HEK293 (cell line): ENCODE results near the gene RPS6KA5.
"Not testable (repeated sequence)": the region's sequence is repeated elsewhere in the genome, so short reads cannot be mapped to it uniquely, and the experiment has no call there.

Source experiments
- CTCF ChIA-PET: fragments of 350-600 bp; formaldehyde crosslinking; extraction: SDS; loops from one replicate; lab custom pipeline; 2021; ENCODE audit warnings: antibody characterized with exemption; lab: Yijun Ruan, JAX
- POLR2A ChIA-PET: fragments of 300-600 bp; formaldehyde crosslinking; extraction: SDS; loops from one replicate; lab custom pipeline; 2020; ENCODE audit warnings: antibody characterized with exemption, inconsistent platforms; lab: Yijun Ruan, JAX
- H3K27ac ChIP-seq: fragments of 200-500 bp; sonication (Bioruptor generic); 2 replicates; pipeline ENCODE4 v1.5.1; 2014; ENCODE audit warnings: low read depth, low read length, control low read depth, inconsistent platforms; ENCODE audit errors: extremely low read depth
- H3K36me3 ChIP-seq, 2 experiments: fragments of 200-500 bp in 1 of 2; sonication (Bioruptor generic) in 1 of 2; 1 replicate in 1 of 2; 2 replicates in 1 of 2; pipeline ENCODE4 v1.5.1; 2014 to 2017; ENCODE audit warnings: inconsistent platforms in 2 of 2, low read length in 2 of 2; ENCODE audit not compliant: control insufficient read depth in 2 of 2, insufficient read depth in 1 of 2
- H3K4me1 ChIP-seq: fragments of 200-500 bp; sonication (Bioruptor generic); 2 replicates; pipeline ENCODE4 v1.5.1; 2014; ENCODE audit warnings: mild to moderate bottlenecking, low read length, inconsistent platforms; ENCODE audit not compliant: control insufficient read depth, insufficient read depth
- H3K4me3 ChIP-seq: 2 replicates; pipeline ENCODE4 v1.5.1; 2011; ENCODE audit warnings: low read depth, mild to moderate bottlenecking, control low read depth, low read length, moderate library complexity
- H3K9me3 ChIP-seq: fragments of 200-500 bp; sonication (Bioruptor generic); 2 replicates; pipeline ENCODE4 v1.5.1; 2014; ENCODE audit warnings: low read depth, low read length, inconsistent platforms; ENCODE audit not compliant: control insufficient read depth, insufficient read depth
- GLI2 ChIP-seq: fragments of 450-650 bp; formaldehyde crosslinking; IDR thresholded peaks from 2 replicates; pipeline ENCODE4; 2017; ENCODE audit warnings: missing biosample characterization, missing genetic modification characterization, low read depth, borderline replicate concordance
- HIC1 ChIP-seq: fragments of 450-650 bp; formaldehyde crosslinking; IDR thresholded peaks from 2 replicates; pipeline ENCODE4 v1.5.1; 2016; ENCODE audit warnings: missing biosample characterization, missing genetic modification characterization
- KLF1 ChIP-seq: fragments of 450-650 bp; formaldehyde crosslinking; IDR thresholded peaks from 2 replicates; pipeline ENCODE4 v1.5.1; 2016; ENCODE audit warnings: missing biosample characterization, missing genetic modification characterization
- KLF10 ChIP-seq: fragments of 450-650 bp; IDR thresholded peaks from 2 replicates; pipeline ENCODE4 v1.5.1; 2018; ENCODE audit warnings: missing biosample characterization, mild to moderate bottlenecking, missing genetic modification characterization
- MEIS1 ChIP-seq: sonication (generic); formaldehyde crosslinking; IDR thresholded peaks from 2 replicates; pipeline ENCODE4 v1.8.1; 2022; ENCODE audit warnings: missing genetic modification reagents, mild to moderate bottlenecking, borderline replicate concordance
- RBAK ChIP-seq: fragments of 450-650 bp; formaldehyde crosslinking; IDR thresholded peaks from 2 replicates; pipeline ENCODE4 v1.5.1; 2016; ENCODE audit warnings: missing biosample characterization, missing genetic modification characterization
- ZBTB17 ChIP-seq: fragments of 450-650 bp; formaldehyde crosslinking; IDR thresholded peaks from 2 replicates; pipeline ENCODE4 v1.5.1; 2016; ENCODE audit warnings: missing biosample characterization, missing genetic modification characterization
- ZNF112 ChIP-seq: fragments of 450-650 bp; formaldehyde crosslinking; IDR thresholded peaks from 2 replicates; pipeline ENCODE4 v1.5.0; 2017; ENCODE audit warnings: missing biosample characterization, missing genetic modification characterization
- ZNF132 ChIP-seq: fragments of 450-650 bp; formaldehyde crosslinking; IDR thresholded peaks from 2 replicates; pipeline ENCODE4 v1.5.1; 2017; ENCODE audit warnings: missing biosample characterization, missing genetic modification characterization, borderline replicate concordance
- ZNF133 ChIP-seq: fragments of 450-650 bp; formaldehyde crosslinking; IDR thresholded peaks from 2 replicates; pipeline ENCODE4 v1.5.1; 2016; ENCODE audit warnings: missing biosample characterization, missing genetic modification characterization
- ZNF157 ChIP-seq: fragments of 450-650 bp; formaldehyde crosslinking; IDR thresholded peaks from 2 replicates; pipeline ENCODE4 v1.5.1; 2016; ENCODE audit warnings: missing biosample characterization, missing genetic modification characterization
- ZNF18 ChIP-seq: fragments of 450-650 bp; formaldehyde crosslinking; IDR thresholded peaks from 2 replicates; pipeline ENCODE4 v1.5.1; 2016; ENCODE audit warnings: missing biosample characterization, missing genetic modification characterization
- ZNF311 ChIP-seq: fragments of 450-650 bp; formaldehyde crosslinking; IDR thresholded peaks from 2 replicates; pipeline ENCODE4 v1.5.1; 2017; ENCODE audit warnings: missing biosample characterization, missing genetic modification characterization, borderline replicate concordance
- ZNF362 ChIP-seq: fragments of 450-650 bp; formaldehyde crosslinking; IDR thresholded peaks from 2 replicates; pipeline ENCODE4 v1.5.1; 2016; ENCODE audit warnings: missing biosample characterization, missing genetic modification characterization
- ZNF558 ChIP-seq: fragments of 450-650 bp; formaldehyde crosslinking; IDR thresholded peaks from 2 replicates; pipeline ENCODE4 v1.5.1; 2016; ENCODE audit warnings: missing biosample characterization, missing genetic modification characterization
- ZNF560 ChIP-seq: fragments of 450-650 bp; formaldehyde crosslinking; IDR thresholded peaks from 2 replicates; pipeline ENCODE4 v1.5.1; 2017; ENCODE audit warnings: missing biosample characterization, missing genetic modification characterization, borderline replicate concordance
- ZNF707 ChIP-seq: fragments of 450-650 bp; formaldehyde crosslinking; IDR thresholded peaks from 2 replicates; pipeline ENCODE4 v1.5.1; 2016; ENCODE audit warnings: missing biosample characterization, missing genetic modification characterization
- ZNF747 ChIP-seq: fragments of 450-650 bp; formaldehyde crosslinking; IDR thresholded peaks from 2 replicates; pipeline ENCODE4 v1.5.1; 2016; ENCODE audit warnings: missing biosample characterization, missing genetic modification characterization
- ZNF776 ChIP-seq: fragments of 450-650 bp; formaldehyde crosslinking; IDR thresholded peaks from 2 replicates; pipeline ENCODE4 v1.5.0; 2017; ENCODE audit warnings: missing biosample characterization, missing genetic modification characterization, borderline replicate concordance
- ZNF785 ChIP-seq: fragments of 450-650 bp; formaldehyde crosslinking; IDR thresholded peaks from 2 replicates; pipeline ENCODE4 v1.5.1; 2016; ENCODE audit warnings: missing biosample characterization, missing genetic modification characterization

The RPS6KA5 gene

GRCh38 chr14:91094772-91095171 is 34.3 kb upstream of the RPS6KA5 start:
- no peaks in the 10 kb centered on the region for H3K9me3 ChIP-seq
- no peaks in the 10 kb centered on the region for H3K4me1 ChIP-seq
- POLR2A ChIA-PET: no interaction called here
- CTCF ChIA-PET: no interaction called here
- no peak overlapping the region for H3K4me3 ChIP-seq
- no peak for TF ChIP-seq MEIS1 (CRISPR knock-in tag)
- no peak for TF ChIP-seq ZNF112 (tag by site-specific recombination)
- no peak for TF ChIP-seq ZNF362 (tag by site-specific recombination)
- no peak for TF ChIP-seq RBAK (tag by site-specific recombination)
- TF ChIP-seq ZNF558 (tag by site-specific recombination): no peak
- no peak for TF ChIP-seq ZNF747 (tag by site-specific recombination)
- TF ChIP-seq ZNF707 (tag by site-specific recombination): no peak
- TF ChIP-seq HIC1 (tag by site-specific recombination): no peak
- TF ChIP-seq KLF1: no peak
- TF ChIP-seq ZNF311: no peak
- no peak for TF ChIP-seq ZBTB17 (tag by site-specific recombination)
- no peak for TF ChIP-seq ZNF785 (tag by site-specific recombination)
- TF ChIP-seq ZNF132 (tag by site-specific recombination): no peak
- no peak for TF ChIP-seq ZNF18 (tag by site-specific recombination)
- TF ChIP-seq ZNF133 (tag by site-specific recombination): no peak
- TF ChIP-seq GLI2: no peak
- TF ChIP-seq ZNF560 (tag by site-specific recombination): no peak
- no peak for TF ChIP-seq KLF10
- TF ChIP-seq ZNF776: no peak
- no peak for TF ChIP-seq ZNF157
- TF ChIP-seq, all 188 proteins: peak for 0
- no peak overlapping the region for H3K27ac ChIP-seq
- H3K36me3 ChIP-seq: no peaks in the 10 kb centered on the region

GRCh38 chr14:91093743-91094472 is 33.5 kb upstream of the RPS6KA5 start:
- CTCF ChIA-PET, POLR2A ChIA-PET, H3K9me3 ChIP-seq: not testable (repeated sequence)

More at GRCh38 chr14:91093743-91094472, 33.5 kb upstream of the RPS6KA5 start:
- H3K4me3 ChIP-seq, H3K27ac ChIP-seq, H3K36me3 ChIP-seq, H3K4me1 ChIP-seq: not testable (repeated sequence)
